Kidney capillary endothelial cell (primary cell): ENCODE data around the gene NFIC.
A peak's percentile ranks its signal among the peaks of the same experiment; 100 is the strongest.
"Not testable (repeated sequence)": the region's sequence is repeated elsewhere in the genome, so short reads cannot be mapped to it uniquely, and the experiment has no call there.

Experiments used
- DNase-seq: peaks from one replicate; pipeline ENCODE4 v3.0.0-alpha.2; 2018; ENCODE audit warnings: low spot score

Gene NFIC

GRCh38 chr19:3426433-3426832 is 60.0 kb downstream of the NFIC start:
- no peak for DNase-seq

GRCh38 chr19:3430366-3430680 is 63.9 kb downstream of the NFIC start:
- not testable (repeated sequence) for DNase-seq

GRCh38 chr19:3431760-3432397 is 65.5 kb downstream of the NFIC start:
- no peak for DNase-seq

GRCh38 chr19:3433313-3433712 is 66.9 kb downstream of the NFIC start:
- peak; percentile 89 for DNase-seq

- no peak for DNase-seq
Observed at GRCh38 chr19:3433805-3434540, 67.6 kb downstream of the NFIC start.

- DNase-seq = peak; percentile 95
Observed at GRCh38 chr19:3434630-3435553, 68.5 kb downstream of the NFIC start.

GRCh38 chr19:3440082-3440481 is 73.7 kb downstream of the NFIC start:
- no peak for DNase-seq

GRCh38 chr19:3441089-3441985 is 75.0 kb downstream of the NFIC start:
- DNase-seq = no peak

GRCh38 chr19:3441986-3442329 is 75.6 kb downstream of the NFIC start:
- no peak for DNase-seq

GRCh38 chr19:3442487-3443071 is 76.2 kb downstream of the NFIC start:
- no peak for DNase-seq

GRCh38 chr19:3443840-3444694 is 77.7 kb downstream of the NFIC start:
- DNase-seq = peak; percentile 81

GRCh38 chr19:3444695-3445234 is 78.4 kb downstream of the NFIC start:
- no peak for DNase-seq

- DNase-seq = not testable (repeated sequence)
Observed at GRCh38 chr19:3446657-3447056, 80.3 kb downstream of the NFIC start.

GRCh38 chr19:3448616-3449334 is 82.4 kb downstream of the NFIC start:
- DNase-seq = no peak

GRCh38 chr19:3450796-3451411 is 84.5 kb downstream of the NFIC start:
- peak; percentile 100 for DNase-seq

- DNase-seq = no peak
Observed at GRCh38 chr19:3451451-3451866, 85.1 kb downstream of the NFIC start.

GRCh38 chr19:3452171-3452941 is 86.0 kb downstream of the NFIC start:
- DNase-seq = no peak

- DNase-seq = not testable (repeated sequence)
Observed at GRCh38 chr19:3452942-3453214, 86.5 kb downstream of the NFIC start.

- no peak for DNase-seq
Observed at GRCh38 chr19:3453840-3454239, 87.5 kb downstream of the NFIC start.
